HepG2 (cell line): ENCODE measurements around the gene FURIN. TPM values are rescaled to one million over a fixed set of nuclear protein-coding genes. Genes with fewer than 3 reads are reported as not detected.

Experiments
- EHMT2 ChIP-seq: fragments of 200-600 bp; sonication (generic); IDR thresholded peaks from 2 replicates; pipeline ENCODE4 v1.7.0; 2017; ENCODE audit warnings: antibody characterized with exemption, low read depth, low read length, borderline replicate concordance
- KMT2B ChIP-seq: IDR thresholded peaks from 2 replicates; pipeline ENCODE4 v1.6.1; 2016; ENCODE audit warnings: missing genetic modification reagents, missing compliant biosample characterization
- POLR2G ChIP-seq: fragments of 200-400 bp; formaldehyde crosslinking; IDR thresholded peaks from 2 replicates; pipeline ENCODE4 v1.6.1; 2018; ENCODE audit warnings: mild to moderate bottlenecking, low read depth, low read length, moderate library complexity
- SMARCE1 ChIP-seq: fragments of 450-650 bp; IDR thresholded peaks from 2 replicates; pipeline ENCODE4 v1.6.1; 2017; ENCODE audit warnings: borderline replicate concordance
- TCF7L2 ChIP-seq: IDR thresholded peaks from 2 replicates; pipeline ENCODE4 v1.6.1; 2011; ENCODE audit warnings: mild to moderate bottlenecking, low read depth, low read length, moderate library complexity
- ZNF569 ChIP-seq: sonication (generic); formaldehyde crosslinking; IDR thresholded peaks from 2 replicates; pipeline ENCODE4 v1.5.0; 2020; ENCODE audit warnings: mild to moderate bottlenecking, missing genetic modification reagents, moderate library complexity, borderline replicate concordance
- ZNF672 ChIP-seq: sonication (generic); formaldehyde crosslinking; IDR thresholded peaks from 2 replicates; pipeline ENCODE4 v1.8.1; 2022; ENCODE audit warnings: missing genetic modification reagents
- ZNF775 ChIP-seq: sonication (generic); formaldehyde crosslinking; IDR thresholded peaks from 2 replicates; pipeline ENCODE4 v1.4.0; 2020; ENCODE audit warnings: missing genetic modification reagents, mild to moderate bottlenecking, moderate library complexity, borderline replicate concordance
- polyA plus RNA-seq, 8 experiments: library from polyadenylated mRNA; depleted of rRNA in 3 of 8; stranded (reverse) in 7 of 8; unstranded in 1 of 8; fragments of >200 nt; fragmentation: Illumina TruSeq in 4 of 8; extraction: Trizol in 4 of 8; gene quantifications; 2 replicates each; pipeline versions ENCODE4 v1.2.1 to v1.2.3, GENCODE V29; 2011 to 2016; ENCODE audit warnings: low read depth in 4 of 8, missing spikeins in 1 of 8, mixed read lengths in 1 of 8; ENCODE audit not compliant: insufficient read depth in 1 of 8
- total RNA-seq, 5 experiments: library from RNA; depleted of rRNA; stranded (reverse); fragments of >200 nt; fragmentation: Illumina TruSeq; extraction: Trizol; gene quantifications; 2 replicates each; pipeline ENCODE4 v1.2.3, GENCODE V29; 2016; ENCODE audit warnings: low read depth in 1 of 5
- TF ChIP-seq, protein P1 (sequence below): sonication (generic); formaldehyde crosslinking; IDR thresholded peaks from one replicate; pipeline ENCODE4 v1.5.1; 2020; ENCODE audit warnings: mild to moderate bottlenecking, missing genetic modification reagents; ENCODE audit errors: not compliant biosample characterization
- TF ChIP-seq, protein P2 (sequence below): sonication (generic); formaldehyde crosslinking; IDR thresholded peaks from 2 replicates; pipeline ENCODE4 v1.5.0; 2020; ENCODE audit warnings: missing genetic modification reagents
- TF ChIP-seq, protein P3 (sequence below): sonication (generic); formaldehyde crosslinking; IDR thresholded peaks from 2 replicates; pipeline ENCODE4 v1.4.0; 2020; ENCODE audit warnings: mild to moderate bottlenecking, low read depth, missing genetic modification reagents
- TF ChIP-seq, protein P4 (sequence below): sonication (generic); formaldehyde crosslinking; IDR thresholded peaks from 2 replicates; pipeline ENCODE4 v1.8.0; 2022; ENCODE audit warnings: low read depth, missing genetic modification reagents
- TF ChIP-seq, protein P5 (sequence below): sonication (generic); formaldehyde crosslinking; IDR thresholded peaks from 2 replicates; pipeline ENCODE4 v1.4.0; 2020; ENCODE audit warnings: missing genetic modification reagents, borderline replicate concordance
- TF ChIP-seq, protein P6 (sequence below): sonication (generic); formaldehyde crosslinking; IDR thresholded peaks from 2 replicates; pipeline ENCODE4 v1.4.0; 2020; ENCODE audit warnings: missing genetic modification reagents

FURIN gene
- total and polyA plus RNA-seq, 2 of the 13 experiments (the other 11 are each of a cell fraction or from before 2014, with no cell fraction given), result 15.2 to 17.4 TPM

DNA sequence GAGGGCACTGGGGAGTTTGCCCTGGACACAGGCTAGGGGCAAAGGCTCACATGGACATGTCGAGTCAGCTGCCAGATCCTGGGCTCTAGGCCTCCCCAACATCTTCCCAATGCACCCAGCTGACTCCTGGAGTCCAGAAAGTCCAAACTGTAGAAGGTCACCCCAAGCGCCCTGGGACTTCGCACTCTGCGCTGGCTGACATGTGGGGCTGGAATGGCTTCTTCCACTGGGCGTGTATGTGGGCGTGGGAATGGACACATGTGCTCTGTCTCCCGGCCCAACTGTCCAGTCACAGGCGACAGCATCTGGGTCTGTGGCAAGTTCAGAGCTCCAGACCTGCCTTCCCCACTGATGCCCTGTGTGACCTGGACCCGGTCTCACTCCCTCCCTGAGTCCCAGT is 13.2 kb upstream of the FURIN start (continued):
- TF ChIP-seq, protein P1, sequence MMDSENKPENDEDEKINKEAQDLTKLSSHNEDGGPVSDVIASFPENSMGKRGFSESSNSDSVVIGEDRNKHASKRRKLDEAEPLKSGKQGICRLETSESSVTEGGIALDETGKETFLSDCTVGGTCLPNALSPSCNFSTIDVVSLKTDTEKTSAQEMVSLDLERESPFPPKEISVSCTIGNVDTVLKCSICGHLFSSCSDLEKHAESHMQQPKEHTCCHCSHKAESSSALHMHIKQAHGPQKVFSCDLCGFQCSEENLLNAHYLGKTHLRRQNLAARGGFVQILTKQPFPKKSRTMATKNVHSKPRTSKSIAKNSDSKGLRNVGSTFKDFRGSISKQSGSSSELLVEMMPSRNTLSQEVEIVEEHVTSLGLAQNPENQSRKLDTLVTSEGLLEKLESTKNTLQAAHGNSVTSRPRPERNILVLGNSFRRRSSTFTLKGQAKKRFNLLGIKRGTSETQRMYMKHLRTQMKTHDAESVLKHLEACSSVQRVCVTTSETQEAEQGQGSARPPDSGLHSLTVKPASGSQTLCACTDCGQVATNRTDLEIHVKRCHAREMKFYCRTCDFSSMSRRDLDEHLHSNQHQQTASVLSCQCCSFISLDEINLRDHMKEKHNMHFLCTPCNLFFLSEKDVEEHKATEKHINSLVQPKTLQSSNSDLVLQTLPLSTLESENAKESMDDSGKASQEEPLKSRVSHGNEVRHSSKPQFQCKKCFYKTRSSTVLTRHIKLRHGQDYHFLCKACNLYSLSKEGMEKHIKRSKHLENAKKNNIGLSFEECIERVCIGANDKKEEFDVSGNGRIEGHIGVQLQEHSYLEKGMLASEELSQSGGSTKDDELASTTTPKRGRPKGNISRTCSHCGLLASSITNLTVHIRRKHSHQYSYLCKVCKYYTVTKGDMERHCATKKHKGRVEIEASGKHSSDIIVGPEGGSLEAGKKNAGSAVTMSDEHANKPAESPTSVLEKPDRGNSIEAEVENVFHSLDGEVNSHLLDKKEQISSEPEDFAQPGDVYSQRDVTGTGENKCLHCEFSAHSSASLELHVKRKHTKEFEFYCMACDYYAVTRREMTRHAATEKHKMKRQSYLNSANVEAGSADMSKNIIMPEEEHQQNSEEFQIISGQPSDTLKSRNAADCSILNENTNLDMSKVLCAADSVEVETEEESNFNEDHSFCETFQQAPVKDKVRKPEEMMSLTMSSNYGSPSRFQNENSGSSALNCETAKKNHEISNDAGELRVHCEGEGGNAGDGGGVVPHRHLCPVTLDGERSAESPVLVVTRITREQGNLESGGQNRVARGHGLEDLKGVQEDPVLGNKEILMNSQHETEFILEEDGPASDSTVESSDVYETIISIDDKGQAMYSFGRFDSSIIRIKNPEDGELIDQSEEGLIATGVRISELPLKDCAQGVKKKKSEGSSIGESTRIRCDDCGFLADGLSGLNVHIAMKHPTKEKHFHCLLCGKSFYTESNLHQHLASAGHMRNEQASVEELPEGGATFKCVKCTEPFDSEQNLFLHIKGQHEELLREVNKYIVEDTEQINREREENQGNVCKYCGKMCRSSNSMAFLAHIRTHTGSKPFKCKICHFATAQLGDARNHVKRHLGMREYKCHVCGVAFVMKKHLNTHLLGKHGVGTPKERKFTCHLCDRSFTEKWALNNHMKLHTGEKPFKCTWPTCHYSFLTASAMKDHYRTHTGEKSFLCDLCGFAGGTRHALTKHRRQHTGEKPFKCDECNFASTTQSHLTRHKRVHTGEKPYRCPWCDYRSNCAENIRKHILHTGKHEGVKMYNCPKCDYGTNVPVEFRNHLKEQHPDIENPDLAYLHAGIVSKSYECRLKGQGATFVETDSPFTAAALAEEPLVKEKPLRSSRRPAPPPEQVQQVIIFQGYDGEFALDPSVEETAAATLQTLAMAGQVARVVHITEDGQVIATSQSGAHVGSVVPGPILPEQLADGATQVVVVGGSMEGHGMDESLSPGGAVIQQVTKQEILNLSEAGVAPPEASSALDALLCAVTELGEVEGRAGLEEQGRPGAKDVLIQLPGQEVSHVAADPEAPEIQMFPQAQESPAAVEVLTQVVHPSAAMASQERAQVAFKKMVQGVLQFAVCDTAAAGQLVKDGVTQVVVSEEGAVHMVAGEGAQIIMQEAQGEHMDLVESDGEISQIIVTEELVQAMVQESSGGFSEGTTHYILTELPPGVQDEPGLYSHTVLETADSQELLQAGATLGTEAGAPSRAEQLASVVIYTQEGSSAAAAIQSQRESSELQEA, result no peak
- TF ChIP-seq, protein P2, sequence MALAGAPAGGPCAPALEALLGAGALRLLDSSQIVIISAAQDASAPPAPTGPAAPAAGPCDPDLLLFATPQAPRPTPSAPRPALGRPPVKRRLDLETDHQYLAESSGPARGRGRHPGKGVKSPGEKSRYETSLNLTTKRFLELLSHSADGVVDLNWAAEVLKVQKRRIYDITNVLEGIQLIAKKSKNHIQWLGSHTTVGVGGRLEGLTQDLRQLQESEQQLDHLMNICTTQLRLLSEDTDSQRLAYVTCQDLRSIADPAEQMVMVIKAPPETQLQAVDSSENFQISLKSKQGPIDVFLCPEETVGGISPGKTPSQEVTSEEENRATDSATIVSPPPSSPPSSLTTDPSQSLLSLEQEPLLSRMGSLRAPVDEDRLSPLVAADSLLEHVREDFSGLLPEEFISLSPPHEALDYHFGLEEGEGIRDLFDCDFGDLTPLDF (CRISPR knock-in tag), result no peak
- TF ChIP-seq ZNF775 (CRISPR knock-in tag) (no peak), TCF7L2 (no peak), ZNF672 (CRISPR knock-in tag) (no peak), ZNF569 (CRISPR knock-in tag) (no peak), SMARCE1 (no peak), KMT2B (CRISPR knock-in tag) (no peak), POLR2G (no peak), EHMT2 (no peak)
- TF ChIP-seq, protein P3, sequence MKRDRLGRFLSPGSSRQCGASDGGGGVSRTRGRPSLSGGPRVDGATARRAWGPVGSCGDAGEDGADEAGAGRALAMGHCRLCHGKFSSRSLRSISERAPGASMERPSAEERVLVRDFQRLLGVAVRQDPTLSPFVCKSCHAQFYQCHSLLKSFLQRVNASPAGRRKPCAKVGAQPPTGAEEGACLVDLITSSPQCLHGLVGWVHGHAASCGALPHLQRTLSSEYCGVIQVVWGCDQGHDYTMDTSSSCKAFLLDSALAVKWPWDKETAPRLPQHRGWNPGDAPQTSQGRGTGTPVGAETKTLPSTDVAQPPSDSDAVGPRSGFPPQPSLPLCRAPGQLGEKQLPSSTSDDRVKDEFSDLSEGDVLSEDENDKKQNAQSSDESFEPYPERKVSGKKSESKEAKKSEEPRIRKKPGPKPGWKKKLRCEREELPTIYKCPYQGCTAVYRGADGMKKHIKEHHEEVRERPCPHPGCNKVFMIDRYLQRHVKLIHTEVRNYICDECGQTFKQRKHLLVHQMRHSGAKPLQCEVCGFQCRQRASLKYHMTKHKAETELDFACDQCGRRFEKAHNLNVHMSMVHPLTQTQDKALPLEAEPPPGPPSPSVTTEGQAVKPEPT (CRISPR knock-in tag), result no peak
- TF ChIP-seq, protein P4, sequence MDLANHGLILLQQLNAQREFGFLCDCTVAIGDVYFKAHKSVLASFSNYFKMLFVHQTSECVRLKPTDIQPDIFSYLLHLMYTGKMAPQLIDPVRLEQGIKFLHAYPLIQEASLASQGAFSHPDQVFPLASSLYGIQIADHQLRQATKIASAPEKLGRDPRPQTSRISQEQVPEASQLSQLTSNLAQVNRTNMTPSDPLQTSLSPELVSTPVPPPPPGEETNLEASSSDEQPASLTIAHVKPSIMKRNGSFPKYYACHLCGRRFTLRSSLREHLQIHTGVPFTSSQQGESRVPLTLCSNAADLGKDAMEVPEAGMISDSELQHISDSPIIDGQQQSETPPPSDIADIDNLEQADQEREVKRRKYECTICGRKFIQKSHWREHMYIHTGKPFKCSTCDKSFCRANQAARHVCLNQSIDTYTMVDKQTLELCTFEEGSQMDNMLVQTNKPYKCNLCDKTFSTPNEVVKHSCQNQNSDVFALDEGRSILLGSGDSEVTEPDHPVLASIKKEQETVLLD (CRISPR knock-in tag), result no peak
- TF ChIP-seq, protein P5, sequence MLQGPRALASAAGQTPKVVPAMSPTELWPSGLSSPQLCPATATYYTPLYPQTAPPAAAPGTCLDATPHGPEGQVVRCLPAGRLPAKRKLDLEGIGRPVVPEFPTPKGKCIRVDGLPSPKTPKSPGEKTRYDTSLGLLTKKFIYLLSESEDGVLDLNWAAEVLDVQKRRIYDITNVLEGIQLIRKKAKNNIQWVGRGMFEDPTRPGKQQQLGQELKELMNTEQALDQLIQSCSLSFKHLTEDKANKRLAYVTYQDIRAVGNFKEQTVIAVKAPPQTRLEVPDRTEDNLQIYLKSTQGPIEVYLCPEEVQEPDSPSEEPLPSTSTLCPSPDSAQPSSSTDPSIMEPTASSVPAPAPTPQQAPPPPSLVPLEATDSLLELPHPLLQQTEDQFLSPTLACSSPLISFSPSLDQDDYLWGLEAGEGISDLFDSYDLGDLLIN (CRISPR knock-in tag), result no peak
- TF ChIP-seq, protein P6, sequence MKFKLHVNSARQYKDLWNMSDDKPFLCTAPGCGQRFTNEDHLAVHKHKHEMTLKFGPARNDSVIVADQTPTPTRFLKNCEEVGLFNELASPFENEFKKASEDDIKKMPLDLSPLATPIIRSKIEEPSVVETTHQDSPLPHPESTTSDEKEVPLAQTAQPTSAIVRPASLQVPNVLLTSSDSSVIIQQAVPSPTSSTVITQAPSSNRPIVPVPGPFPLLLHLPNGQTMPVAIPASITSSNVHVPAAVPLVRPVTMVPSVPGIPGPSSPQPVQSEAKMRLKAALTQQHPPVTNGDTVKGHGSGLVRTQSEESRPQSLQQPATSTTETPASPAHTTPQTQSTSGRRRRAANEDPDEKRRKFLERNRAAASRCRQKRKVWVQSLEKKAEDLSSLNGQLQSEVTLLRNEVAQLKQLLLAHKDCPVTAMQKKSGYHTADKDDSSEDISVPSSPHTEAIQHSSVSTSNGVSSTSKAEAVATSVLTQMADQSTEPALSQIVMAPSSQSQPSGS, result no peak
